Measurements from ENCODE around the gene KIF3A. TPM values are rescaled to one million over a fixed set of nuclear protein-coding genes. Genes with fewer than 3 reads are reported as not detected.
A peak's percentile ranks its signal among the peaks of the same experiment; 100 is the strongest.

Gene KIF3A
- total RNA-seq, 1 experiment from 2014 or later: 13.2 TPM

GRCh38 chr5:132748522-132749000, 11.2 kb upstream of the KIF3A start:
- no peak overlapping the region for H2BK120ac ChIP-seq (ENCODE audit: low read depth, low read length, poor library complexity, severe bottlenecking)
- no peaks in the 10 kb centered on the region for H3K79me1 ChIP-seq (ENCODE audit: insufficient read depth, low read depth, low read length, poor library complexity, severe bottlenecking)
- no peak overlapping the region for H3K4me2 ChIP-seq (ENCODE audit: insufficient read depth, insufficient read length, low read length)
- no peak overlapping the region for H4K8ac ChIP-seq (replicated peaks; ENCODE audit: insufficient read length, low read depth, low read length)
- H2BK15ac ChIP-seq (ENCODE audit: low read depth, low read length): no peak overlapping the region
- H4K20me1 ChIP-seq (ENCODE audit: control insufficient read depth, insufficient read depth, insufficient read length): no peaks in the 10 kb centered on the region
- H3K23ac ChIP-seq (ENCODE audit: insufficient read length, low read depth, low read length): no peak overlapping the region
- H3K14ac ChIP-seq (ENCODE audit: insufficient read depth, low read length): no peak overlapping the region
- no peak overlapping the region for H2AK5ac ChIP-seq (ENCODE audit: insufficient read length, low read length)
- no peaks in the 10 kb centered on the region for H3K9me3 ChIP-seq (ENCODE audit: control insufficient read depth, low read depth, low read length)
- H3K56ac ChIP-seq (ENCODE audit: insufficient read length, low read depth, low read length): no peak overlapping the region
- WGBS (ENCODE audit: extremely low coverage, insufficient read length, low lambda C conversion rate): no CpG with 5 or more reads among the region's 10 CpGs
- no peak overlapping the region for H2BK5ac ChIP-seq (ENCODE audit: insufficient read length, low read length)
- Mint-ChIP-seq H3K36me3 (ENCODE audit: insufficient read depth in 1 of 3, low read depth in 3 of 3) (no peaks in the 10 kb centered on the region; a peak in 1 of 7 replicates), H3K4me3 (peak overlapping the region; percentile 43 to 67; a peak in 4 of 5 replicates), H3K27ac (no peak overlapping the region), H3K4me1 (peaks cover 4 to 8% of the 10 kb centered on the region in 2 experiments), H3K9me3 (peaks cover 0 to 3% of the 10 kb centered on the region in 2 experiments; a peak in 1 of 5 replicates), H3K27me3 (ENCODE audit: low read depth) (peaks cover 62% of the 10 kb centered on the region)
- H3K27me3 ChIP-seq (ENCODE audit: insufficient read depth, low read length): peaks cover 16% of the 10 kb centered on the region; the same call in 1 of the 2 replicates
- no peak for TF ChIP-seq CTCF (conservative IDR thresholded peaks at IDR 0.05)
- H3K4me1 ChIP-seq (ENCODE audit: insufficient read depth, low read length): no peaks in the 10 kb centered on the region
- H4K91ac ChIP-seq (ENCODE audit: insufficient read length, low read depth, low read length): no peak overlapping the region
- no peak overlapping the region for H3K4ac ChIP-seq (ENCODE audit: low read depth, low read length)
- no peak overlapping the region for H3T11ph ChIP-seq (ENCODE audit: low read length)
- no peak overlapping the region for H3K27ac ChIP-seq (ENCODE audit: insufficient read length, low read depth, low read length)
- peaks cover 6% of the 10 kb centered on the region for H3K23me2 ChIP-seq (ENCODE audit: insufficient read length, low read depth, low read length, poor library complexity, severe bottlenecking)
- H2BK12ac ChIP-seq (ENCODE audit: insufficient read length, low read depth, low read length): no peak overlapping the region
- H3K18ac ChIP-seq (ENCODE audit: insufficient read length, low read depth, low read length): no peak overlapping the region
- H2AFZ ChIP-seq (ENCODE audit: low read length): no peak overlapping the region
- no peak overlapping the region for H2BK20ac ChIP-seq (ENCODE audit: low read depth, low read length, poor library complexity, severe bottlenecking)
- H4K5ac ChIP-seq (ENCODE audit: insufficient read length, low read depth, low read length): no peak overlapping the region
- H3K79me2 ChIP-seq (ENCODE audit: insufficient read depth, low read length): no peaks in the 10 kb centered on the region
- no peak overlapping the region for H3K9ac ChIP-seq (ENCODE audit: extremely low read depth, insufficient read length, low read length)
- DNase-seq: no peak
